ENCODE data around the gene IFNG.

DNA sequence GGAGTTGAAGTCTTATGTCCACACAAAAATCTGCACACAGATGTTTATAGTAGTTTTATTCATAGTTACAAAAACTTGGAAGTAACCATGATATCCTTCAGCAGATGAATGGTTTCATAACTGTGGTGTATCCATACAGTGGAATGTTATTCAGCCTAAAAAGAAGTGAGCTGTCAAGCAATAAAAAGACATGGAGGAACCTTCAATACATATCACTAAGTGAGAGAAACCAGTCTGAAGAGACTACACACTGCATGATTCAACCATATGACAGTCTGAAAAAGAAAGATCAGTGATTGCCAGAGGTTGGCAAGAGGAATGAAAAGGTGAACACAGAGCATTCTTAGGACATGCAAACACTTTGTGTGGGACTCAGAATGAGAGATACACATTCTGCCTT is 18.6 kb upstream of the IFNG start:
- TF ChIP-seq, protein P1, sequence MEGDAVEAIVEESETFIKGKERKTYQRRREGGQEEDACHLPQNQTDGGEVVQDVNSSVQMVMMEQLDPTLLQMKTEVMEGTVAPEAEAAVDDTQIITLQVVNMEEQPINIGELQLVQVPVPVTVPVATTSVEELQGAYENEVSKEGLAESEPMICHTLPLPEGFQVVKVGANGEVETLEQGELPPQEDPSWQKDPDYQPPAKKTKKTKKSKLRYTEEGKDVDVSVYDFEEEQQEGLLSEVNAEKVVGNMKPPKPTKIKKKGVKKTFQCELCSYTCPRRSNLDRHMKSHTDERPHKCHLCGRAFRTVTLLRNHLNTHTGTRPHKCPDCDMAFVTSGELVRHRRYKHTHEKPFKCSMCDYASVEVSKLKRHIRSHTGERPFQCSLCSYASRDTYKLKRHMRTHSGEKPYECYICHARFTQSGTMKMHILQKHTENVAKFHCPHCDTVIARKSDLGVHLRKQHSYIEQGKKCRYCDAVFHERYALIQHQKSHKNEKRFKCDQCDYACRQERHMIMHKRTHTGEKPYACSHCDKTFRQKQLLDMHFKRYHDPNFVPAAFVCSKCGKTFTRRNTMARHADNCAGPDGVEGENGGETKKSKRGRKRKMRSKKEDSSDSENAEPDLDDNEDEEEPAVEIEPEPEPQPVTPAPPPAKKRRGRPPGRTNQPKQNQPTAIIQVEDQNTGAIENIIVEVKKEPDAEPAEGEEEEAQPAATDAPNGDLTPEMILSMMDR (IDR thresholded peaks at IDR 0.05) = no peak
- no peak for TF ChIP-seq POLR2A (IDR thresholded peaks at IDR 0.05)

Data from heart left ventricle (tissue), 13 donors.